PC-9 (cell line): ENCODE data around the gene IGF2BP1. TPM values are rescaled to one million over a fixed set of nuclear protein-coding genes. Genes with fewer than 3 reads are reported as not detected.
"Not testable (repeated sequence)": the region's sequence is repeated elsewhere in the genome, so short reads cannot be mapped to it uniquely, and the experiment has no call there.

ENCODE experiments used
- BruUV-seq: library from RNA; stranded (reverse); fragments of 400-500 nt; replicated peaks from 2 replicates; lab custom pipeline; 2021; lab: Mats Ljungman, UMichigan
- CTCF ChIA-PET: fragments of 300-600 bp; sonication (Branson Sonifier 250); formaldehyde crosslinking; loops from one replicate; lab custom pipeline; 2022; ENCODE audit warnings: antibody characterized with exemption; lab: Charles Lee
- POLR2A ChIA-PET: fragments of 300-600 bp; sonication (Branson Sonifier 250); formaldehyde crosslinking; loops from one replicate; lab custom pipeline; 2022; ENCODE audit warnings: antibody characterized with exemption; ENCODE audit not compliant: unreplicated experiment; lab: Charles Lee
- DNase-seq, 2 experiments: peaks; one replicate each; pipeline versions ENCODE4 v3.0.0 to v3.0.0-alpha.2; 2015 to 2022; ENCODE audit warnings: mixed read lengths in 1 of 2
- H2AFZ ChIP-seq: fragments of 200-600 bp; sonication (generic); 2 replicates; pipeline ENCODE4 v1.8.1; 2017; ENCODE audit warnings: antibody characterized with exemption
- H3F3A ChIP-seq: fragments of 200-600 bp; sonication (generic); 2 replicates; pipeline ENCODE4 v1.8.1; 2017; ENCODE audit warnings: antibody characterized with exemption, mild to moderate bottlenecking, low read depth; ENCODE audit not compliant: insufficient read depth
- H3K27ac ChIP-seq: fragments of 200-600 bp; sonication (generic); 2 replicates; pipeline ENCODE4 v1.6.1; 2016; ENCODE audit warnings: mixed run types
- H3K27me3 ChIP-seq: fragments of 200-600 bp; sonication (generic); 2 replicates; pipeline ENCODE4 v1.6.1; 2016; ENCODE audit warnings: low read depth, mixed run types; ENCODE audit not compliant: insufficient read depth
- H3K36me3 ChIP-seq: fragments of 200-600 bp; sonication (generic); 2 replicates; pipeline ENCODE4 v1.6.1; 2016; ENCODE audit warnings: low read depth, mixed run types
- H3K4me1 ChIP-seq: fragments of 200-600 bp; sonication (generic); replicated peaks from 2 replicates; pipeline ENCODE4 v1.6.1; 2016; ENCODE audit warnings: mixed run types; ENCODE audit not compliant: insufficient read depth
- H3K4me2 ChIP-seq: fragments of 200-600 bp; sonication (generic); 2 replicates; pipeline ENCODE4 v1.6.1; 2017; ENCODE audit warnings: mixed run types
- H3K4me3 ChIP-seq: fragments of 200-600 bp; sonication (generic); 2 replicates; pipeline ENCODE4 v1.6.1; 2016; ENCODE audit warnings: mixed run types
- H3K79me2 ChIP-seq: fragments of 200-600 bp; sonication (generic); 2 replicates; pipeline ENCODE4 v1.6.1; 2017; ENCODE audit warnings: low read depth, mixed run types
- H3K9me2 ChIP-seq: fragments of 200-600 bp; sonication (generic); 2 replicates; pipeline ENCODE4 v1.8.1; 2017; ENCODE audit warnings: mild to moderate bottlenecking; ENCODE audit not compliant: insufficient read depth
- H3K9me3 ChIP-seq: fragments of 200-600 bp; sonication (generic); 2 replicates; pipeline ENCODE4 v1.8.1; 2016; ENCODE audit warnings: low read depth; ENCODE audit not compliant: insufficient read depth
- H4K20me1 ChIP-seq: fragments of 200-600 bp; sonication (generic); 2 replicates; pipeline ENCODE4 v1.8.1; 2017; ENCODE audit not compliant: insufficient read depth
- EZH2 ChIP-seq: fragments of 200-600 bp; sonication (generic); IDR thresholded peaks from 2 replicates; pipeline ENCODE4 v1.8.0; 2017; ENCODE audit warnings: antibody characterized with exemption, low read depth
- intact Hi-C: fragments of 100-400 bp; cut with micrococcal nuclease; formaldehyde crosslinking; loops from one replicate; pipeline ENCODE4 v1.10.0; 2022; ENCODE audit not compliant: unreplicated experiment
- total RNA-seq: library from RNA; stranded (reverse); gene quantifications from 2 replicates; pipeline ENCODE4 v1.2.3, GENCODE V29; 2021
- TF ChIP-seq, protein P1 (sequence below): fragments of 200-600 bp; sonication (generic); conservative IDR thresholded peaks from 2 replicates; pipeline ENCODE4 v1.6.1; 2017; ENCODE audit warnings: mixed run types, antibody characterized with exemption, mild to moderate bottlenecking, moderate library complexity

IGF2BP1 gene
- total RNA-seq, 1 experiment from 2014 or later: 57.4 TPM

DNA sequence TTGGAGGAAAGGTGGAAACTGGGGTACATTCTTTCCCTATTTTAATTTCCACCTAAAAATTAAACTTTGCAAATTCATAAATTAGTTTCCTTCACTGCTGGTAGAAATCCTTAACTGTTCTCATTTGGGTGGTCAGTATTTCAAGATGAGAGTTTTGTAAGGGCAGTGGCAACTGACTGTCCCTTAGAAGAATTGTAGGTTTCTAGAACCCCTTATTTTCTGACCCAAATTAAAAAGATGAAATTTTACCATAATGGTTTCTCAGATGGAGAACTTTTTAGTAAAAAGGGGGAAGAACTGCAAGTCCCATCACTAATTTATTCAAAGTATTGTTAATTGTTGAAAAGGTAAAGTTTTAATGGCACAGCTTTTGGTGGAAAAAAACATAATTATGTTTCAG lies 5.6 kb downstream of the IGF2BP1 start:
- no peaks in the 10 kb centered on the region for H3F3A ChIP-seq
- intact Hi-C loops: no loop called here
- DNase-seq: no peak
- H3K9me3 ChIP-seq: no peaks in the 10 kb centered on the region
- BruUV-seq: no TSS peak
- H2AFZ ChIP-seq: no peak overlapping the region
- H3K4me2 ChIP-seq: 0 out of 2 replicates have a peak overlapping the region, but pooled peaks have one; percentile 98
- no peak overlapping the region for H3K27ac ChIP-seq
- ChIA-PET POLR2A (no interaction called here), CTCF (no interaction called here)
- H3K79me2 ChIP-seq: peaks cover 99% of the 10 kb centered on the region
- H4K20me1 ChIP-seq: peaks cover 14% of the 10 kb centered on the region; the same call in 1 of the 2 replicates
- H3K4me3 ChIP-seq: no peak overlapping the region
- H3K4me1 ChIP-seq: peaks cover 27% of the 10 kb centered on the region
- TF ChIP-seq, protein P1, sequence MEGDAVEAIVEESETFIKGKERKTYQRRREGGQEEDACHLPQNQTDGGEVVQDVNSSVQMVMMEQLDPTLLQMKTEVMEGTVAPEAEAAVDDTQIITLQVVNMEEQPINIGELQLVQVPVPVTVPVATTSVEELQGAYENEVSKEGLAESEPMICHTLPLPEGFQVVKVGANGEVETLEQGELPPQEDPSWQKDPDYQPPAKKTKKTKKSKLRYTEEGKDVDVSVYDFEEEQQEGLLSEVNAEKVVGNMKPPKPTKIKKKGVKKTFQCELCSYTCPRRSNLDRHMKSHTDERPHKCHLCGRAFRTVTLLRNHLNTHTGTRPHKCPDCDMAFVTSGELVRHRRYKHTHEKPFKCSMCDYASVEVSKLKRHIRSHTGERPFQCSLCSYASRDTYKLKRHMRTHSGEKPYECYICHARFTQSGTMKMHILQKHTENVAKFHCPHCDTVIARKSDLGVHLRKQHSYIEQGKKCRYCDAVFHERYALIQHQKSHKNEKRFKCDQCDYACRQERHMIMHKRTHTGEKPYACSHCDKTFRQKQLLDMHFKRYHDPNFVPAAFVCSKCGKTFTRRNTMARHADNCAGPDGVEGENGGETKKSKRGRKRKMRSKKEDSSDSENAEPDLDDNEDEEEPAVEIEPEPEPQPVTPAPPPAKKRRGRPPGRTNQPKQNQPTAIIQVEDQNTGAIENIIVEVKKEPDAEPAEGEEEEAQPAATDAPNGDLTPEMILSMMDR: no peak
- no peak for TF ChIP-seq EZH2
- H3K27me3 ChIP-seq: no peaks in the 10 kb centered on the region
- no peaks in the 10 kb centered on the region for H3K9me2 ChIP-seq
- peaks cover 19% of the 10 kb centered on the region for H3K36me3 ChIP-seq

DNA sequence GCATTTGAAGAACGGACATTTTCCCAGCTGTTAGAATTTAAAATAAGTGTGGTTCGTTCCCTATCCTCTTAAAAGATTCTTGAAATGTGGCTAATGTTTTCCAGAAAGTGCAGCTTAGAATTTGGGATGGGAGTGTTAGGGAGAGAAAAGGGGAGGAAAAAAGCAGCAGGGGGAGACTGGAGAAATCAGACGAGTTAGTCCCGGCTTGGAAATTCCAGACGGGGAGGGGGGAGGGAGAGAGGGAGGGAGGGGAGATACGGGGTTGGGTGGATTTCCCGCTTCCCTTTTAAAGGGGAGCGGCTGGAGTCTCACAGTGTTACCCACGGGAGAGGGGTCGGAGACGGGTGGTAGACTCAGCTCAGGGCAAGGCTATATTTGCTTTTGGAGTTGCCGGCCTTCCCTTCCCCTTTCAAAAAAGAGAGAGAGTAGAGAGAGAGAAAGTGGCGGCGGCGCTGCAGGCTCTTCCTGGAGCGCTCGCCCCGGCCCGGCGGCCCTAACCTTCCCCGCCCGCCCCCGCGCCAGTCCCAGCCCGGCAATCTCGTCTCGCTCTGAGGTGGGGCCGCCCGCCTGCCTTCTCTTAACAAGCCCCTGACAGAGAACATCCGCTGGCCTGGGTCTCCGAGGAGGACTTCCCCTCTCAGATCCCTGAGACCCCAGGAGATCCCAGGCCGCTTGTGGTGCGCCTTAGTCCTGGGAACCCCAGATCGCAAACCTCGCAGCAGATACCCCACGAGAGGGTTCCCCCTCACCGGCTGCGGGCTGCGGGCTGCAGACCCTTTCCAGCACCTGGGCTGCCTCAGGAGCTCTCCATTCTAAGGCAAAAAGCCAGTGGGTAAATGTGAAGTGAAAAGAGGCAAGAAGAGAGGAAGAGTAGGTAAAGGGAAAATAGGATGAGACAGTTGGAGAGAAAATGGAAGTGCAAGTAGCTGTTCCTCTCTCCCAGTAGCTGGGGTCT lies 6.6 kb downstream of the IGF2BP1 start:
- Histone ChIP-seq H3K27me3 (no peaks in the 10 kb centered on the region), H3K4me1 (peaks cover 27% of the 10 kb centered on the region), H2AFZ (no peak overlapping the region), H4K20me1 (peaks cover 14% of the 10 kb centered on the region; the same call in 1 of the 2 replicates), H3K36me3 (peaks cover 19% of the 10 kb centered on the region), H3K27ac (no peak overlapping the region), H3K9me2 (no peaks in the 10 kb centered on the region), H3K4me3 (no peak overlapping the region), H3K4me2 (no peak overlapping the region), H3K79me2 (peaks cover 93% of the 10 kb centered on the region), H3K9me3 (no peaks in the 10 kb centered on the region), H3F3A (no peaks in the 10 kb centered on the region)
- BruUV-seq: no TSS peak
- CTCF ChIA-PET: interaction anchor here (0.6 to 0.9 kb wide), 3 partner anchors 33 to 539 kb away, joined by 3 to 7 read pairs (median 3); no protein-coding TSS in a partner anchor
- intact Hi-C loops: no loop called here
- POLR2A ChIA-PET: no interaction called here
- no peak for DNase-seq
- TF ChIP-seq, protein P1: no peak
- TF ChIP-seq EZH2: no peak

- H3K27ac ChIP-seq: no peak overlapping the region
- H3K9me2 ChIP-seq: no peaks in the 10 kb centered on the region
- no peak overlapping the region for H2AFZ ChIP-seq
- CTCF ChIA-PET: interaction anchor here (0.7 kb wide), 1 partner anchor 619 kb away, joined by 3 read pairs; no protein-coding TSS in a partner anchor
- intact Hi-C loops: no loop called here
- peaks cover 93% of the 10 kb centered on the region for H3K79me2 ChIP-seq
- H3K4me1 ChIP-seq: peaks cover 20% of the 10 kb centered on the region
- H3K4me2 ChIP-seq: no peak overlapping the region
- BruUV-seq: no TSS peak
- no peaks in the 10 kb centered on the region for H3K27me3 ChIP-seq
- TF ChIP-seq, protein P1: no peak
- no peak for TF ChIP-seq EZH2
- H4K20me1 ChIP-seq: peaks cover 14% of the 10 kb centered on the region; the same call in 1 of the 2 replicates
- no peak overlapping the region for H3K4me3 ChIP-seq
- POLR2A ChIA-PET: no interaction called here
- DNase-seq: no peak
- H3K9me3 ChIP-seq: no peaks in the 10 kb centered on the region
- no peaks in the 10 kb centered on the region for H3F3A ChIP-seq
- peaks cover 19% of the 10 kb centered on the region for H3K36me3 ChIP-seq
Measured at GRCh38 chr17:49005140-49005539, 8.0 kb downstream of the IGF2BP1 start.

GRCh38 chr17:49008908-49009307 lies 11.7 kb downstream of the IGF2BP1 start:
- Histone ChIP-seq H4K20me1 (peaks cover 28% of the 10 kb centered on the region), H3K79me2 (peaks cover 77% of the 10 kb centered on the region), H3K36me3 (peaks cover 22% of the 10 kb centered on the region)
- H3K27ac ChIP-seq, POLR2A ChIA-PET, H3K4me2 ChIP-seq, intact Hi-C loops, H3K9me3 ChIP-seq, H3K4me3 ChIP-seq, H3K27me3 ChIP-seq, CTCF ChIA-PET, BruUV-seq, H2AFZ ChIP-seq, H3K4me1 ChIP-seq, H3F3A ChIP-seq, DNase-seq, H3K9me2 ChIP-seq: not testable (repeated sequence)
